NCI-H2081 (cell line): ENCODE results near the gene PPP1R8.
A peak's percentile ranks its signal among the peaks of the same experiment; 100 is the strongest.
"Not testable (repeated sequence)": the region's sequence is repeated elsewhere in the genome, so short reads cannot be mapped to it uniquely, and the experiment has no call there.

ENCODE experiments used
- DNase-seq, 2 experiments: peaks; one replicate each; lab custom pipeline; 2025; lab: John Stamatoyannopoulos, UW

The PPP1R8 gene

DNA sequence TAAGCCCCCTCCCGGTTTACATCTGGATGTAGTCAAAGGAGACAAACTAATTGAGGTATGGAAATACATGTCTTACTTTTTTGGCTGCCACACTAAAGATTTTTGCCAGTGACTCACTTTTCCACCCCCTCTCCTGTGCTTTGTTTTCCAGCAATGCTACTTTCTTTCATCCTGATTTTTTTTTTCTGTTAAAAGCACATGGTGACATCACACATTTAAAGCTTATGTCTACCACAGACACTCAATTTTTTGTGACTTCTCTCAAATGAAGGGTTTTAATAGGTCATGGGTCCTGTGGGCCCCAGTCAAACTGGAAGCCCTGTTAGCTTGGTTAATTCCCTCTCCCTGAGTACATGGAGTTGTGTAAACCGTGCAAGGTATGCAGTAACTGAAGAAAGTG is 2.2 kb downstream of the PPP1R8 start:
- DNase-seq: no peak

DNA sequence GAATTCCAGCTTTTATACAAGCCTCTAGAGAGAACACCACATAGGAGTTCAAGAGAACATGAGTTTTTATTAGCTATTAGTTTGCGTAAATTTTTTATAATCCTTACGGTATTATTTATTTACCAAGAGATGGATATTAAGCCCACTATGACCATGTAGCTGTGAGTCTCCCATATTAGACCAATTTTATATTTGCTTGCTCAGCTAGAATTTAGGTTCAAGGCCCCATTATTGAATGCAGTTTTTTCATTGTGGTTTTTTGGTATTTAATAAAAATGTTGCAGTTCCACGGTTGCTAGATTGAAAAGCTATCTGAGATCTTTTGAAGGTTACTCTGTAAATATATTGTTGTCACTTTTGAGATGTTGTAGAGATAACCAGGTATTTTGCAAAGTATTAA is 2.9 kb downstream of the PPP1R8 start:
- DNase-seq: no peak

GRCh38 chr1:27835046-27835445 is 4.5 kb downstream of the PPP1R8 start:
- DNase-seq: no peak

DNA sequence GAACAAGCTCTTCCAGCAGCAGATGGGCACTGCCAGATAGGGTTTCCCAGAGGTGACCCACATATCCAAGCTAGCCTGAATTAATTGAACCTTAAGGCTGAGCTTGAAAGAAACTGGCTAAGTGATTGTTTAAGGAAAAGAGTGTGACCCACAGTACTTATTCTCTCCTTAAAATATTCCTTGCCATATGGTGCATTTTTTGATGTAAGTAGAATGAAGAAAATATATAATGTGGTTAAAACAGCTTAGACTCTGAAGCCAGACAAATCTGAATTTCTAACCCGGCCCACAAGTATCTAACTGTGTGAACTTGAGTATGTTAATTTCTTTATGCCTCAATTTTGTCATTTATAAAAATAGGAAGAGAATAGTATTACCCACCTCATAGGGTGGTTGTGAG is 4.9 kb downstream of the PPP1R8 start:
- no peak for DNase-seq

GRCh38 chr1:27849951-27850350 is 19.4 kb downstream of the PPP1R8 start:
- DNase-seq: no peak

GRCh38 chr1:27855085-27855484 is 24.5 kb downstream of the PPP1R8 start:
- no peak for DNase-seq

- DNase-seq: no peak
Measured at GRCh38 chr1:27856561-27857343, 26.2 kb downstream of the PPP1R8 start.

DNA sequence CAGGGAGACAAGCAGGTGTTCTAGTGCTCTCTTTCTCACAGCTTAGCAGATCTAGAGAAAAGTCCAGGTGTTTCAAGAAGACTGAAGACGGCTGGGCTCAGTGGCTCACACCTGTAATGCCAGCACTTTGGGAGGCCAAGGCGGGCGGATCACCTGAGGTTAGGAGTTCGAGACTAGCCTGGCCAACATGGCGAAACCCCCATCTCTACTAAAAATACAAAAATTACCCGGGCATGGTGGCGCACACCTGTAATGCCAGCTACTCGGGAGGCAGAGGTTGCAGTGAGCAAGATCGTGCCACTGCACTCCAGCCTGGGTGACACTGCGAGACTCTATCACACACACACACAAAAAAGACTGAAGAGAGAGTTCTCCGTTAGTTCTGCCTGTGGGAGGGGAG is 27.0 kb downstream of the PPP1R8 start:
- DNase-seq: not testable (repeated sequence)

- peak; percentile 81 to 83 for DNase-seq
Measured at GRCh38 chr1:27858072-27858948, 27.7 kb downstream of the PPP1R8 start.

- DNase-seq: no peak
Measured at GRCh38 chr1:27858949-27859576, 28.5 kb downstream of the PPP1R8 start.

GRCh38 chr1:27861436-27861835 is 30.9 kb downstream of the PPP1R8 start:
- no peak for DNase-seq

DNA sequence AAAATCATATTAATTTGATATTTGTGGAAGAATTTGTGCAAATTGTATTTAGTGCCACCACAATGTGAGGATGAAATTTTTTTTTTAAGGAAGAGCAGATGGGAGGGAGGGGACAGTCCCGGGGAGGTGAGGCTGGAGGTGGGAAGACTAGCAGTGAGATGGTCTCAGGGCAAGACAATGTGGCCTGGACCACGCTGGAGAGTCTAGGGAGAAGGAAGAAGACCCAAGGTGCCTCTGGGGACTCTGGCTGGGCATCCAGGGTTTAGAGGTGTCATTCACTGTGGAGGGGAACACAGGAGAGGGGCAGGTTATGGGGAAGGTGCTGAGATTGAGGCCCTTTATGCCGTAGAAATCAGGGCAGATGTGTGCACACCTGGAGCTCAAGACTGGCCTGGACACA is 31.4 kb downstream of the PPP1R8 start:
- no peak for DNase-seq

DNA sequence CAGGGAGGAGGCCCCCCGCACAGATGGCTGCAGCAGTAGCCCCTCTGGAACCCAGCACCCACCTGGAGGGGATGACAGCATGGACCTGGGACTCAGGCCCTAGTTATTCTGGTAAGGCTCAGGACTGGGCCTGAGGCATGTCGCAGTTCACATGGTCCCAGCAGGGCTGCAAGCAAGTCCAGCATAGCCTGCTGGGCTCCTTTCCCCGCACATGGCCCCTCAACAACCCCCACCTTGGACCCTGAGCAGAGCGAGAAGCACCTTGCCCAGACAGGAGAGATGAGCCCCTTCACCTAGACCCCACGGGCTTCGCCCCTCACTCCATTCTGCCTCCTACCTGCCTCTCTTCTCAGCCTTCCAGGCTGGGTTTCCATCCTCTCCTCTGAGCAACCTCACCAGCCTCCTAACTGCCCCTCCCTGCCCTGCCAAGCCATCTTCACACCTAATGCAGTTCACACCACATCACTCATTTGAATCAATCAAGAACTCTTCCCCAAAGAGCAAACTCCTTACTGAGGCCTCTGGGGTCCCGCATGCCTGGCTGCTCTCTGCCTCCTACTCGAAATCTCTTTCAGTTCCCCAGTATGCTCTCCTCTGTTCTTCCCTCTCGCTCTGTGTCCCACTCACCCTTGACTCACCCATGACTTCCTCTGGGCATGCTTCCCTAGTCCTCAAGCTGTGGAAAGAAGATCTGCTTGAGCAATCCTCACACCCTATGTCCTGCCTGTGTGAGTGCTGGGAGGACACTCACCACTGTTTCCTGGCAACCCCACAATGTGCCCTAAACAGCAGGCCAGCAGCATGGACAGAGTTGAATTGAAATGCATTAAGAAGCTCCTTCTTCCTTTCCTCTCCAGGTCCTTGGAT is 32.3 kb downstream of the PPP1R8 start:
- no peak for DNase-seq

GRCh38 chr1:27863538-27863915 is 32.9 kb downstream of the PPP1R8 start:
- DNase-seq: no peak

GRCh38 chr1:27864264-27864895 is 33.8 kb downstream of the PPP1R8 start:
- no peak for DNase-seq

GRCh38 chr1:27865821-27866220 is 35.2 kb downstream of the PPP1R8 start:
- no peak for DNase-seq

GRCh38 chr1:27868556-27868931 is 38.0 kb downstream of the PPP1R8 start:
- DNase-seq: no peak

GRCh38 chr1:27868932-27869718 is 38.5 kb downstream of the PPP1R8 start:
- no peak for DNase-seq

- DNase-seq: no peak
Measured at GRCh38 chr1:27869719-27870085, 39.1 kb downstream of the PPP1R8 start.

- not testable (repeated sequence) for DNase-seq
Measured at GRCh38 chr1:27871076-27871475, 40.5 kb downstream of the PPP1R8 start.
